AG09309 (cell line): ENCODE measurements around the gene ZNF544.
"Not testable (repeated sequence)": the region's sequence is repeated elsewhere in the genome, so short reads cannot be mapped to it uniquely, and the experiment has no call there.

ENCODE experiments used
- DNase-seq: peaks from one replicate; pipeline ENCODE4 v3.0.0-alpha.2; 2010; ENCODE audit warnings: low read depth
- H3K4me3 ChIP-seq: 2 replicates; pipeline ENCODE4 v1.5.1; 2011; ENCODE audit warnings: mild to moderate bottlenecking, low read depth, low read length, moderate library complexity; ENCODE audit not compliant: control insufficient read depth
- CTCF ChIP-seq: IDR thresholded peaks from 2 replicates; pipeline ENCODE4 v1.5.1; 2011; ENCODE audit warnings: mild to moderate bottlenecking, low read depth, low read length, inconsistent platforms; ENCODE audit not compliant: insufficient read depth, control insufficient read depth; ENCODE audit errors: missing control alignments

The ZNF544 gene

GRCh38 chr19:58304255-58304654 lies 75.5 kb downstream of the ZNF544 start:
- DNase-seq, result no peak
- TF ChIP-seq CTCF, result no peak
- H3K4me3 ChIP-seq, result no peak overlapping the region

- H3K4me3 ChIP-seq, result peak overlapping the region; percentile 91
- DNase-seq, result no peak
- no peak for TF ChIP-seq CTCF
These were observed 76.0 kb downstream of the ZNF544 start for GRCh38 chr19:58304748-58305064.

- peak within 1 kb of the TSS; percentile 91 for H3K4me3 ChIP-seq
- TF ChIP-seq CTCF, result no peak
These were observed 76.6 kb downstream of the ZNF544 start, which contains the start of gene ERVK3-1 for GRCh38 chr19:58305065-58305931. Gene ERVK3-1 (plus strand): TSS chr19:58305377. CDS start chr19:58312169, 6,792 bp downstream.

GRCh38 chr19:58305932-58306323 lies 77.2 kb downstream of the ZNF544 start:
- no peak for DNase-seq
- no peak for TF ChIP-seq CTCF
- peak overlapping the region; percentile 91 for H3K4me3 ChIP-seq

More at GRCh38 chr19:58305065-58305931, 76.6 kb downstream of the ZNF544 start, which contains the start of gene ERVK3-1:
- peak; percentile 88 for DNase-seq

- DNase-seq, result no peak
- no peak for TF ChIP-seq CTCF
- no peak overlapping the region for H3K4me3 ChIP-seq
These were observed 79.0 kb downstream of the ZNF544 start for GRCh38 chr19:58307736-58308135.

- H3K4me3 ChIP-seq, DNase-seq: not testable (repeated sequence)
- peak; percentile 26 for TF ChIP-seq CTCF
These were observed 82.0 kb downstream of the ZNF544 start for GRCh38 chr19:58310685-58311084.

GRCh38 chr19:58311345-58311865 lies 82.7 kb downstream of the ZNF544 start:
- DNase-seq, result no peak
- no peak for TF ChIP-seq CTCF
- H3K4me3 ChIP-seq, result no peak overlapping the region
